GM12878 (cell line): Measurements from ENCODE around the gene PF4V1. TPM values are rescaled to one million over a fixed set of nuclear protein-coding genes. Genes with fewer than 3 reads are reported as not detected.

ENCODE experiments used
- ATAC-seq: fragments of 200-7000 bp; cut with Tn5 transposase; 3 replicates; pipeline ENCODE4 v1.9.1; 2020; ENCODE audit warnings: mild to moderate bottlenecking, moderate library complexity
- BruUV-seq: library from RNA; stranded (reverse); fragments of 400-500 nt; replicated peaks from 2 replicates; lab custom pipeline; 2021; lab: Mats Ljungman, UMichigan
- CTCF ChIA-PET: fragments of 300-600 bp; sonication (Branson Sonifier 250); formaldehyde crosslinking; extraction: SDS; loops from one replicate; lab custom pipeline; 2021; ENCODE audit warnings: inconsistent platforms; lab: Yijun Ruan, JAX
- POLR2A ChIA-PET: fragments of 350-600 bp; formaldehyde crosslinking; extraction: SDS; loops from one replicate; lab custom pipeline; 2021; ENCODE audit warnings: inconsistent platforms; lab: Charles Lee
- RAD21 ChIA-PET: fragments of 300-600 bp; sonication (Branson Sonifier 250); formaldehyde crosslinking; loops from one replicate; lab custom pipeline; 2023; ENCODE audit warnings: antibody characterized with exemption; ENCODE audit not compliant: unreplicated experiment; lab: Charles Lee
- SMC1A ChIA-PET: fragments of 300-600 bp; sonication (Branson Sonifier 250); formaldehyde crosslinking; loops from one replicate; lab custom pipeline; 2023; ENCODE audit not compliant: unreplicated experiment, uncharacterized antibody; lab: Charles Lee
- DNase-seq: peaks from one replicate; pipeline ENCODE4 v3.0.0-alpha.2; 2011; ENCODE audit warnings: low read depth, low spot score
- FAIRE-seq: peaks from 3 replicates; lab custom pipeline; 2011; peaks lifted over from hg19 to GRCh38; lab: Jason Lieb, UNC
- H2AFZ ChIP-seq: 2 replicates; pipeline ENCODE4 v1.6.0; 2011; ENCODE audit warnings: low read depth, low read length, control low read depth; ENCODE audit not compliant: control insufficient read depth
- H3K27ac ChIP-seq: 2 replicates; pipeline ENCODE4 v1.5.1; 2011; ENCODE audit warnings: control low read depth; ENCODE audit not compliant: control insufficient read depth, insufficient read depth
- H3K27me3 ChIP-seq, 2 experiments: replicated peaks in 1 of 2; 2 replicates each; pipeline versions ENCODE4 v1.6.0 to v1.6.1; 2011; ENCODE audit warnings: low read length in 1 of 2; ENCODE audit not compliant: control insufficient read depth in 2 of 2, insufficient read depth in 2 of 2
- H3K36me3 ChIP-seq, 2 experiments: 2 replicates each; pipeline ENCODE4 v1.5.1; 2011; ENCODE audit warnings: low read length in 1 of 2; ENCODE audit not compliant: control insufficient read depth in 2 of 2, insufficient read depth in 2 of 2
- H3K4me1 ChIP-seq: 2 replicates; pipeline ENCODE4 v1.6.1; 2011; ENCODE audit warnings: mild to moderate bottlenecking, low read length, moderate library complexity, mixed read lengths; ENCODE audit not compliant: control insufficient read depth, insufficient read depth
- H3K4me2 ChIP-seq: 2 replicates; pipeline ENCODE4 v1.6.0; 2011; ENCODE audit warnings: control low read depth; ENCODE audit not compliant: control insufficient read depth, insufficient read depth
- H3K4me3 ChIP-seq: fragments of 200-600 bp; sonication (generic); 2 replicates; pipeline ENCODE4 v1.5.1; 2016
- H3K79me2 ChIP-seq: 2 replicates; pipeline ENCODE4 v1.6.0; 2011; ENCODE audit warnings: low read length; ENCODE audit not compliant: control insufficient read depth, insufficient read depth
- H3K9ac ChIP-seq: 2 replicates; pipeline ENCODE4 v1.8.0; 2011; ENCODE audit warnings: low read length, control low read depth, mixed read lengths; ENCODE audit not compliant: control insufficient read depth, insufficient read depth
- H3K9me3 ChIP-seq: replicated peaks from 3 replicates; pipeline ENCODE4 v1.5.1; 2011; ENCODE audit warnings: mild to moderate bottlenecking, low read length; ENCODE audit not compliant: control insufficient read depth, insufficient read depth
- H4K20me1 ChIP-seq: 2 replicates; pipeline ENCODE4 v1.6.0; 2011; ENCODE audit not compliant: control insufficient read depth, insufficient read depth
- ASH2L ChIP-seq: fragments of 300-600, 200-600 bp; sonication (generic); IDR thresholded peaks from 2 replicates; pipeline ENCODE4 v1.6.1; 2017; ENCODE audit warnings: low read depth, mild to moderate bottlenecking, borderline replicate concordance
- CHD1 ChIP-seq: IDR thresholded peaks from 2 replicates; pipeline ENCODE4 v1.6.1; 2012; ENCODE audit warnings: low read depth, low read length, improper control_type of control experiment
- EGR1 ChIP-seq, 2 experiments: IDR thresholded peaks; 1 replicate in 1 of 2; 2 replicates in 1 of 2; pipeline ENCODE4 v1.6.1; 2011 to 2012; ENCODE audit warnings: low read depth in 2 of 2, low read length in 2 of 2, borderline replicate concordance in 1 of 2, mild to moderate bottlenecking in 1 of 2, moderate library complexity in 1 of 2
- JUNB ChIP-seq: IDR thresholded peaks from 2 replicates; pipeline ENCODE4 v1.6.1; 2016; ENCODE audit warnings: antibody characterized with exemption, mild to moderate bottlenecking
- NFYA ChIP-seq: IDR thresholded peaks from 2 replicates; pipeline ENCODE4 v1.6.1; 2011; ENCODE audit warnings: low read depth, mild to moderate bottlenecking, low read length, improper control_type of control experiment, borderline replicate concordance
- TCF3 ChIP-seq: IDR thresholded peaks from 2 replicates; pipeline ENCODE4 v1.6.1; 2012; ENCODE audit warnings: low read depth, mild to moderate bottlenecking, low read length, borderline replicate concordance; ENCODE audit not compliant: insufficient read depth
- YY1 ChIP-seq: IDR thresholded peaks from 2 replicates; pipeline ENCODE4 v1.6.1; 2011; ENCODE audit warnings: low read depth, mild to moderate bottlenecking, low read length
- WGBS: methylation state at CpG from one replicate; pipeline ENCODE4 v1.1.6; 2016; ENCODE audit warnings: low lambda C conversion rate; ENCODE audit not compliant: insufficient replicate concordance, insufficient coverage; ENCODE audit errors: missing lambda C conversion rate; 5-methylcytosine and 5-hydroxymethylcytosine counted together
- in situ Hi-C: fragments of 300-500 bp; cut with MboI; formaldehyde crosslinking; loops from 9 replicates; pipeline ENCODE4 v1.14.3; 2018; ENCODE audit warnings: mixed read lengths
- intact Hi-C: fragments of 100-400 bp; cut with micrococcal nuclease; formaldehyde crosslinking; loops from one replicate; pipeline ENCODE4 v1.14.2; 2022; ENCODE audit not compliant: unreplicated experiment
- polyA plus RNA-seq, 11 experiments: library from polyadenylated mRNA; depleted of rRNA in 4 of 11; unstranded in 6 of 11; stranded (reverse) in 5 of 11; fragments of >200 nt; fragmentation: Nextera tagmentation in 4 of 11; fragmentation: Illumina TruSeq in 1 of 11; extraction: Ambion mirVana in 4 of 11; extraction: Trizol in 1 of 11; gene quantifications; 1 replicate in 1 of 11; 2 replicates in 10 of 11; pipeline versions ENCODE4 v1.2.1 to v1.2.3, GENCODE V29; 2011 to 2016; ENCODE audit warnings: inconsistent platforms in 2 of 11, missing spikeins in 2 of 11, low read depth in 1 of 11
- total RNA-seq, 4 experiments: library from RNA; depleted of rRNA in 3 of 4; stranded (reverse); fragments of >200 nt in 3 of 4; fragmentation: Illumina TruSeq in 1 of 4; extraction: Trizol in 1 of 4; gene quantifications; 2 replicates each; pipeline versions ENCODE4 v1.2.1 to v1.2.3, GENCODE V29; 2013 to 2021
- TF ChIP-seq, protein P1 (sequence below): fragments of 450-650 bp; IDR thresholded peaks from 2 replicates; pipeline ENCODE4 v1.6.1; 2017; ENCODE audit warnings: low read depth, mild to moderate bottlenecking, moderate library complexity
- TF ChIP-seq, protein P2 (sequence below): fragments of 450-650 bp; IDR thresholded peaks from 2 replicates; pipeline ENCODE4 v1.6.1; 2018; ENCODE audit warnings: mild to moderate bottlenecking, low read depth, moderate library complexity; ENCODE audit not compliant: partially characterized antibody

PF4V1 gene
- total and polyA plus RNA-seq, 10 of the 15 experiments (the other 5 are each of a cell fraction or from before 2014, with no cell fraction given): not detected

DNA sequence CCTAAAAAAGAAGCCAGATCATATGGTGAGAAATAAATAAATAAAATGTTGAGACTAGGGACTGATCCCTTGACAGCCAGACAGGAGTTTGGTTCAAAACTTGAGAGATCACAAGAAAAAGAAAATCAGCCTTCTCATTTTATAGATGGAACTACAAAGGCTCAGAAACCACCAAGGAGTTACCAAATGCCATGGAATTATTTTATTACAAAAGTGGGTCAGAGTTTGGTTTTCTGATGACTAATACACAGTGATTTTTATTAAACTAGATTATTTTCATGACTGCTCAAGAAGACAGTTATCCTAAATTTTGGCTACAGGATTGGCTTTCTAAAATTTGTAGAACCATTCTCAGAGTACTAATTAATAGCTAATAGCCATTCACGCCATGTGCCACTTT is 22.3 kb downstream of the PF4V1 start:
- no peak overlapping the region for H2AFZ ChIP-seq
- H3K4me2 ChIP-seq: no peak overlapping the region
- H4K20me1 ChIP-seq: no peaks in the 10 kb centered on the region
- ChIA-PET CTCF (interaction anchor here (1.0 kb wide), 1 partner anchor 113 kb away, joined by 3 read pairs; no protein-coding TSS in a partner anchor), SMC1A (interaction anchor here (1.7 kb wide), 1 partner anchor 14 kb away, joined by 3 read pairs; no protein-coding TSS in a partner anchor), RAD21 (no interaction called here), POLR2A (no interaction called here)
- H3K36me3 ChIP-seq: no peaks in the 10 kb centered on the region
- TF ChIP-seq YY1 (no peak), NFYA (no peak), CHD1 (no peak), TCF3 (no peak), ASH2L (no peak), EGR1 (IDR thresholded peaks at IDR 0.05; ENCODE audit: borderline replicate concordance in 1 of 2, low read depth in 2 of 2, low read length in 2 of 2) (no peak), JUNB (no peak)
- TF ChIP-seq, protein P1, sequence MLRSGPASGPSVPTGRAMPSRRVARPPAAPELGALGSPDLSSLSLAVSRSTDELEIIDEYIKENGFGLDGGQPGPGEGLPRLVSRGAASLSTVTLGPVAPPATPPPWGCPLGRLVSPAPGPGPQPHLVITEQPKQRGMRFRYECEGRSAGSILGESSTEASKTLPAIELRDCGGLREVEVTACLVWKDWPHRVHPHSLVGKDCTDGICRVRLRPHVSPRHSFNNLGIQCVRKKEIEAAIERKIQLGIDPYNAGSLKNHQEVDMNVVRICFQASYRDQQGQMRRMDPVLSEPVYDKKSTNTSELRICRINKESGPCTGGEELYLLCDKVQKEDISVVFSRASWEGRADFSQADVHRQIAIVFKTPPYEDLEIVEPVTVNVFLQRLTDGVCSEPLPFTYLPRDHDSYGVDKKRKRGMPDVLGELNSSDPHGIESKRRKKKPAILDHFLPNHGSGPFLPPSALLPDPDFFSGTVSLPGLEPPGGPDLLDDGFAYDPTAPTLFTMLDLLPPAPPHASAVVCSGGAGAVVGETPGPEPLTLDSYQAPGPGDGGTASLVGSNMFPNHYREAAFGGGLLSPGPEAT: no peak
- TF ChIP-seq, protein P2, sequence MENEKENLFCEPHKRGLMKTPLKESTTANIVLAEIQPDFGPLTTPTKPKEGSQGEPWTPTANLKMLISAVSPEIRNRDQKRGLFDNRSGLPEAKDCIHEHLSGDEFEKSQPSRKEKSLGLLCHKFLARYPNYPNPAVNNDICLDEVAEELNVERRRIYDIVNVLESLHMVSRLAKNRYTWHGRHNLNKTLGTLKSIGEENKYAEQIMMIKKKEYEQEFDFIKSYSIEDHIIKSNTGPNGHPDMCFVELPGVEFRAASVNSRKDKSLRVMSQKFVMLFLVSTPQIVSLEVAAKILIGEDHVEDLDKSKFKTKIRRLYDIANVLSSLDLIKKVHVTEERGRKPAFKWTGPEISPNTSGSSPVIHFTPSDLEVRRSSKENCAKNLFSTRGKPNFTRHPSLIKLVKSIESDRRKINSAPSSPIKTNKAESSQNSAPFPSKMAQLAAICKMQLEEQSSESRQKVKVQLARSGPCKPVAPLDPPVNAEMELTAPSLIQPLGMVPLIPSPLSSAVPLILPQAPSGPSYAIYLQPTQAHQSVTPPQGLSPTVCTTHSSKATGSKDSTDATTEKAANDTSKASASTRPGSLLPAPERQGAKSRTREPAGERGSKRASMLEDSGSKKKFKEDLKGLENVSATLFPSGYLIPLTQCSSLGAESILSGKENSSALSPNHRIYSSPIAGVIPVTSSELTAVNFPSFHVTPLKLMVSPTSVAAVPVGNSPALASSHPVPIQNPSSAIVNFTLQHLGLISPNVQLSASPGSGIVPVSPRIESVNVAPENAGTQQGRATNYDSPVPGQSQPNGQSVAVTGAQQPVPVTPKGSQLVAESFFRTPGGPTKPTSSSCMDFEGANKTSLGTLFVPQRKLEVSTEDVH: no peak
- ATAC-seq (no peak), DNase-seq (no peak), FAIRE-seq (no peak)
- no TSS peak for BruUV-seq
- H3K4me3 ChIP-seq: no peak overlapping the region
- 0% methylated on average over 1 of the region's 1 CpG for WGBS
- no peak overlapping the region for H3K27ac ChIP-seq
- H3K9me3 ChIP-seq: no peaks in the 10 kb centered on the region
- peaks cover 0 to 2% of the 10 kb centered on the region in 2 experiments; a peak in 1 of 4 replicates for H3K27me3 ChIP-seq
- no peak overlapping the region for H3K9ac ChIP-seq
- intact Hi-C loops (no loop called here), in situ Hi-C loops (no loop called here)
- H3K4me1 ChIP-seq: no peaks in the 10 kb centered on the region
- no peaks in the 10 kb centered on the region for H3K79me2 ChIP-seq
